Thyroid gland (tissue), 4 donors: Measurements from ENCODE around the gene ZNG1A. TPM values are rescaled to one million over a fixed set of nuclear protein-coding genes. Genes with fewer than 3 reads are reported as not detected.
"Not testable (repeated sequence)": the region's sequence is repeated elsewhere in the genome, so short reads cannot be mapped to it uniquely, and the experiment has no call there.

Experiments used
- DNase-seq, 2 donors: peaks; one replicate each; pipeline ENCODE4 v3.0.0-alpha.2; 2019
- H3K27ac ChIP-seq, 3 donors: fragments of 200-600 bp; sonication (generic); 1 replicate in 2 of 3; 2 replicates in 1 of 3; pipeline ENCODE4 v1.5.1; 2016 to 2019; ENCODE audit warnings: mild to moderate bottlenecking in 1 of 3, moderate library complexity in 1 of 3
- H3K27me3 ChIP-seq: fragments of 200-600 bp; sonication (generic); one replicate; pipeline ENCODE4 v1.5.1; 2019
- H3K36me3 ChIP-seq, 2 donors: fragments of 200-600 bp; sonication (generic); one replicate each; pipeline ENCODE4 v1.5.1; 2016 to 2019
- H3K4me1 ChIP-seq, 2 donors: fragments of 200-600 bp; sonication (generic); one replicate each; pipeline ENCODE4 v1.5.1; 2017 to 2019
- H3K4me3 ChIP-seq, 3 donors: fragments of 200-600 bp; sonication (generic); replicated peaks in 1 of 3; 1 replicate in 2 of 3; 2 replicates in 1 of 3; pipeline ENCODE4 v1.5.1; 2016; ENCODE audit warnings: mild to moderate bottlenecking in 1 of 3
- H3K9me3 ChIP-seq: fragments of 200-600 bp; sonication (generic); one replicate; pipeline ENCODE4 v1.5.1; 2017
- CTCF ChIP-seq, 6 experiments: fragments of 200-600 bp in 3 of 6; fragments of 450-650 bp in 3 of 6; sonication (generic) in 3 of 6; IDR thresholded peaks; one replicate each; pipeline ENCODE4 v1.5.1; 2016 to 2019; ENCODE audit warnings: antibody characterized with exemption in 6 of 6, mild to moderate bottlenecking in 2 of 6, inconsistent platforms in 1 of 6, moderate library complexity in 1 of 6
- WGBS, 2 donors: methylation state at CpG; one replicate each; pipeline ENCODE4 v1.1.5; 2017; 5-methylcytosine and 5-hydroxymethylcytosine counted together
- intact Hi-C: fragments of 100-400 bp; cut with DNase I; formaldehyde crosslinking; loops from one replicate; pipeline ENCODE4 v1.15.1; 2023
- total RNA-seq, 4 donors: library from RNA; depleted of rRNA; stranded (reverse); fragments of >200 nt; gene quantifications; one replicate each; pipeline ENCODE4 v1.2.3, GENCODE V29; 2016

The ZNG1A gene
- total RNA-seq, 4 donors from 2014 or later = 66.3 to 74.2 (median 70.0) TPM

DNA sequence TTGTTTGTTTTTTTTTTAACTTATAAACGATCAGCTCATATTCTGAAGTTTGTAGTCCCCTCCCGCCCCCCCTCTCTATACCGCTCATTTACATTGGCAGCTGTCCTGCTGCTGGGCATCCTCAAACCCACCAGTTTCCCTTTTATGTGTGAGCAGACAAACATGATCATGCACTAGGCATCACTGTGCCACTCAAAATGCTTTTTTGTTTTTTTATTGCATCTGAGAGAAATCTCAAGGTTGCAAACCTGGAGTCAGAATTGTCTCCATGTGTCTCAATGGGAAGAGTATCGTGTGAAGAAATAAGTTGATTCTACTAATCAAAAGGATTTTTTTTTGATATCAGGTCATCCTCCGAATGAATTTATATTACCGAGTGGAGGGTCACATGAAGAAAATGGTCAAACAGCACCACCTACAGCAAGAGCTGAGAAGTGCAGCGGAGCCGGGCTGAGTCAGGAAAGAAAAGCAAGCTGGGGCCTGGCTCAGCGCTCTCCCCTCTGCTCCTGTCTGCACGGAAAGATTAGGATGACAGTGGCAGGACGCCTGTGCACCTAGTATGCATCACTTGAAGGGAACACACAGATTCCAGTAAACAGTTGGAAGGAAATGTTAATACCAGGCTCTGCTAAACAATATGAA is 90.3 kb downstream of the ZNG1A start:
- H3K4me3 ChIP-seq, DNase-seq, H3K9me3 ChIP-seq, H3K27me3 ChIP-seq, intact Hi-C loops, H3K36me3 ChIP-seq, H3K27ac ChIP-seq, H3K4me1 ChIP-seq: not testable (repeated sequence)
- WGBS, 2 donors = 5% methylated on average over 6 of the region's 11 CpGs
- TF ChIP-seq CTCF (IDR thresholded peaks at IDR 0.05) = peak in 1 of 6 experiments; percentile 20

DNA sequence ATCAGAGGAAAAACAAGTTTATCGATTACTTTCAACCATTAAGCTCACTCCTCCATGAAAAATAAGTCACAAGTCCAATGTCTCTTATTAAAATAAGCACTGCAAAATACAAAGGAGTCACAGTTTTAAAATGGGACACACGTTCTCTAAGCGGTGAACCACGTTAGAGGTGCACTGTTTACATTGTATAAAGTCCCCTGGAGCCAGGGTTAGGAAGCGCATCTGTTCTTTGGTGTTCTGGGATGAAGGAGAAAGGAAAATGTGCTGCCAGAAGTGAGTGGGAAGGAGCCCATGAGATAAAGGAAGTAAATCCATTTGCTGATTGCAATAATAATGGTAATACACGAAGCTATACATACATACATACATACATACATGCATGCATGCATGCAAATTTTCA is 91.0 kb downstream of the ZNG1A start:
- intact Hi-C loops, H3K4me1 ChIP-seq, H3K27me3 ChIP-seq, H3K9me3 ChIP-seq, H3K27ac ChIP-seq, DNase-seq, H3K4me3 ChIP-seq, H3K36me3 ChIP-seq: not testable (repeated sequence)
- WGBS, 2 donors = 52 to 53% methylated on average over 6 of the region's 6 CpGs

DNA sequence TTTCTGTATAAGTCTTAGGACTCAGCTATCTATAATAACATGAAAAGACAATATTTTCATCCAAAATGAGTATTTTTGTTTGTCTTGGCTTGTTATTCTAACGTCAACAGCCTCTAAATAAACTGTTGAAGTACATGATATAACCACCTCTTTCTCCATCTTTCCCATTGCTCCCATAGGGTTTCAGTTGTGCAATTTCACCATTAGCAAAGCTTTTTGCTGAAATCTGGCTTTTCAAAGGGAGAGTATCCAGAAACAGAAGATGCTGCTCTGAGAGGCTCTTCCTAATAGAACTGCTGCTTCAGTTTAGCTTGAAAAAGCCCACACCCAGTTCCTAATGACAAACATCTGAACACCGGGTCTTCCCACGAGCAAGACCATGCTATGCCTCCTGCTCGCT is 91.8 kb downstream of the ZNG1A start:
- H3K4me1 ChIP-seq, H3K27ac ChIP-seq, H3K9me3 ChIP-seq, H3K36me3 ChIP-seq, H3K27me3 ChIP-seq, intact Hi-C loops, H3K4me3 ChIP-seq, DNase-seq: not testable (repeated sequence)
- WGBS, 2 donors = 0% methylated on average over 1 of the region's 4 CpGs; no CpG with 5 or more reads in 1 of the 2 donors

- H3K4me1 ChIP-seq, H3K27me3 ChIP-seq, H3K36me3 ChIP-seq, H3K4me3 ChIP-seq, H3K9me3 ChIP-seq, DNase-seq, intact Hi-C loops, H3K27ac ChIP-seq: not testable (repeated sequence)
These were observed 92.2 kb downstream of the ZNG1A start for GRCh38 chr9:86697-87096.

DNA sequence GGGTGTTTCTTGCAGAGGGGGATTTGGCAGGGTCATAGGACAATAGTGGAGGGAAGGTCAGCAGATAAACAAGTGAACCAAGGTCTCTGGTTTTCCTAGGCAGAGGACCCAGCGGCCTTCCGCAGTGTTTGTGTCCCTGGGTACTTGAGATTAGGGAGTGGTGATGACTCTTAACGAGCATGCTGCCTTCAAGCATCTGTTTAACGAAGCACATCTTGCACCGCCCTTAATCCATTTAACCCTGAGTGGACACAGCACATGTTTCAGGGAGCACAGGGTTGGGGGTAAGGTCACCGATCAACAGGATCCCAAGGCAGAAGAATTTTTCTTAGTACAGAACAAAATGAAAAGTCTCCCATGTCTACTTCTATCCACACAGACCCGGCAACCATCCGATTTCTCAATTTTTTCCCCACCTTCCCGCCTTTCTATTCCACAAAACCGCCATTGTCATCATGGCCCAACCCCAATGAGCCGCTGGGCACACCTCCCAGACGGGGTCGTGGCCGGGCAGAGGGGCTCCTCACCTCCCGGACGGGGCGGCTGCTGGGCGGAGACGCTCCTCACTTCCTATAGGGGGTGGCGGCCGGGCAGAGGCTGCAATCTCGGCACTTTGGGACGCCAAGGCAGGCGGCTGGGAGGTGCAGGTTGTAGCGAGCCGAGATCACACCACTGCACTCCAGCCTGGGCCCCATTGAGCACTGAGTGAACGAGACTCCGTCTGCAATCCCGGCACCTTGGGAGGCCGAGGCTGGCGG is 95.7 kb downstream of the ZNG1A start:
- DNase-seq, intact Hi-C loops, H3K27me3 ChIP-seq, H3K36me3 ChIP-seq, H3K4me1 ChIP-seq, H3K4me3 ChIP-seq, H3K27ac ChIP-seq, H3K9me3 ChIP-seq: not testable (repeated sequence)
- WGBS, 2 donors = 75% methylated on average over 11 of the region's 31 CpGs; no CpG with 5 or more reads in 1 of the 2 donors

DNA sequence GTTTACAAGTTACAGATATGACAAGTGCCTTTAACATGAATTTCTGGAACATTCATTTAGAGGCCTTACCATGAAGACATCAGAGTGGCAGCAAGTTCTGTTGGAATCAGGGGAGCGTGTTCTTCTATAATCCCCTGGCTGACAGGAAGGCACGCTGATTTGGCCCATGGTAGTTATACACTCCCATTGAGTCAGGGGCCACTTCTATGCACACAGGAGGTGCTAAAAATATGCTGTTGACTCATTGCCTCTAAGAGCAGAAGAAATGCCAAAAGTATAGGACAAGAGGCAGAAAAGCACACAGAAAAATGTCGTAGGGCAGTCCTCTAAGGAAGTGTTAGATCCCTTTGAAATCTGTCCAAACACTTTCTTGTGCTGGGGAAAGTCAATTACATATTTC is 100.5 kb downstream of the ZNG1A start:
- H3K27ac ChIP-seq, DNase-seq, H3K36me3 ChIP-seq, H3K4me1 ChIP-seq, H3K4me3 ChIP-seq, H3K27me3 ChIP-seq, H3K9me3 ChIP-seq, intact Hi-C loops: not testable (repeated sequence)
- WGBS, 2 donors = 77% methylated on average over 3 of the region's 3 CpGs; no CpG with 5 or more reads in 1 of the 2 donors

GRCh38 chr9:76389-76788 is 102.5 kb downstream of the ZNG1A start:
- H3K9me3 ChIP-seq, H3K27me3 ChIP-seq: not testable (repeated sequence)

GRCh38 chr9:73900-74525 is 104.8 kb downstream of the ZNG1A start:
- 35 to 39% methylated on average over 12 to 18 of the region's 18 CpGs for WGBS, 2 donors
- DNase-seq, H3K4me1 ChIP-seq, intact Hi-C loops, H3K9me3 ChIP-seq, H3K27ac ChIP-seq, H3K27me3 ChIP-seq, H3K36me3 ChIP-seq: not testable (repeated sequence)
- H3K4me3 ChIP-seq = peak overlapping the region in 1 of 3 donors; percentile 34

More at GRCh38 chr9:76389-76788, 102.5 kb downstream of the ZNG1A start:
- H3K4me3 ChIP-seq, DNase-seq, H3K27ac ChIP-seq, H3K36me3 ChIP-seq, intact Hi-C loops, H3K4me1 ChIP-seq: not testable (repeated sequence)
- WGBS, 2 donors = 93 to 95% methylated on average over 2 to 3 of the region's 3 CpGs

DNA sequence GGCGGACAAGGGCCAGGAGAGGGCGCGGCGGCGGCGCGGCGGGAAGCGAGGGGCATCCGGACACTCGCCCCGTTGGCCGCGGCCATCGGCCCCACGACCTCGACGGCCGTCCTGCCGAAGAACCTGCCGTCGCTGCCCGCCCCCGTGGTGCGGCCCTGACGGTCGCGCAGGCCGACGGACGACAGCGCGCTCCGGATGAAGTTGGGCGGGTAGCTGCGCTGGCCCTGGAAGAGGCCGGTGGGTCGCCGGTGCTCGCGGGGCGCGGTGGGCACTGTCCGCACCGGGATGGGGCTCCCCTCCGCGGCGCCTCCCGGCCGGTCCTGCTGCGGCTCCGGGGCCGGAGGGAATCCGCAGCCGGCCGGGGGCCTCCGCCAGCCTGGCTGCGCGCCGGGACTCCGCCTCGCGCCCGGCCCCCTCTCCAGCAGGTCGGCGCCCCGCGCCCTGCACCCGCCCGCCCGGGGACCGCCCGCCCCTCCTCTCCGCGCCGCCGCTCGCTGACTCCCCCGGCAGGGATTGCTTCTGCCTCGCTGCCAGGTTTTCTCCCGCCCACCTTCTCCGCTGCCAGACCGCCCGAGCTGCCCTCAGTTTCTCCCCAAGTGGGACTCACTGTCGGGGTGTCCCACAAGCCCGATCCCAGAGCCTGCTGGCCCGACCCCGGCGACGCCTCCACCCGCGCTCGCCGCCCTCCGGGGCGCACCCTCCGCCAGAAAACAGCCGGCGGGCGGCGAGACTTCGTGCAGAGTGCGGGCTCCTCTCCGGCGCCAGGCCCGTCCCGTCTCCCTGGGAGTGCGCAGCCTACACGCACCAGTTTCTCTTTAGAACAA is 105.6 kb downstream of the ZNG1A start:
- H3K4me1 ChIP-seq, intact Hi-C loops, H3K27me3 ChIP-seq, H3K27ac ChIP-seq, H3K9me3 ChIP-seq, H3K36me3 ChIP-seq: not testable (repeated sequence)
- peak overlapping the region in 1 of 3 donors; percentile 34 for H3K4me3 ChIP-seq
- peak; percentile 5 to 15 for DNase-seq
- WGBS, 2 donors = 0% methylated on average over 1 to 4 of the region's 109 CpGs
